Activated B cell treated with CpG ODN at 0.5 μM for 24 hours (primary cell): ENCODE measurements around the gene MX2. TPM values are rescaled to one million over a fixed set of nuclear protein-coding genes. Genes with fewer than 3 reads are reported as not detected.

Experiments used
- ATAC-seq: fragments of 200-7000 bp; cut with Tn5 transposase; one replicate; pipeline ENCODE4 v1.10.0; 2021; ENCODE audit warnings: low read depth, mild to moderate bottlenecking, moderate library complexity
- CTCF ChIA-PET: fragments of 350-600 bp; sonication (Branson Sonifier 250); formaldehyde crosslinking; loops from one replicate; lab custom pipeline; 2021; ENCODE audit warnings: antibody characterized with exemption; lab: Charles Lee
- POLR2A ChIA-PET: fragments of 350-600 bp; sonication (Branson Sonifier 250); formaldehyde crosslinking; loops from one replicate; lab custom pipeline; 2021; ENCODE audit warnings: antibody characterized with exemption; lab: Charles Lee
- DNase-seq: peaks from one replicate; pipeline ENCODE4 v3.0.0; 2022
- H3K27ac Mint-ChIP-seq: one replicate; pipeline ENCODE4 v1.8.0; 2020; ENCODE audit warnings: mixed read lengths
- H3K27me3 Mint-ChIP-seq: one replicate; pipeline ENCODE4 v1.8.0; 2021; ENCODE audit warnings: mixed read lengths
- H3K36me3 Mint-ChIP-seq: one replicate; pipeline ENCODE4 v1.8.0; 2021; ENCODE audit warnings: low read depth, mixed read lengths
- H3K4me1 Mint-ChIP-seq: one replicate; pipeline ENCODE4 v1.8.0; 2021; ENCODE audit warnings: mixed read lengths
- H3K4me3 Mint-ChIP-seq: one replicate; pipeline ENCODE4 v1.8.0; 2020; ENCODE audit warnings: mild to moderate bottlenecking, mixed read lengths
- H3K9me3 Mint-ChIP-seq: one replicate; pipeline ENCODE4 v1.8.0; 2020; ENCODE audit warnings: mixed read lengths
- CTCF ChIP-seq: fragments of 200-600 bp; IDR thresholded peaks from one replicate; pipeline ENCODE4 v1.8.0; 2022; ENCODE audit warnings: antibody characterized with exemption, mild to moderate bottlenecking
- intact Hi-C: fragments of 100-400 bp; cut with micrococcal nuclease; formaldehyde crosslinking; loops from one replicate; pipeline ENCODE4 v1.15.1; 2024
- total RNA-seq: library from RNA; stranded (reverse); gene quantifications from 2 replicates; pipeline ENCODE4 v1.2.3, GENCODE V29; 2022

Gene MX2
- total RNA-seq, 1 donor from 2014 or later: 34.4 TPM

DNA sequence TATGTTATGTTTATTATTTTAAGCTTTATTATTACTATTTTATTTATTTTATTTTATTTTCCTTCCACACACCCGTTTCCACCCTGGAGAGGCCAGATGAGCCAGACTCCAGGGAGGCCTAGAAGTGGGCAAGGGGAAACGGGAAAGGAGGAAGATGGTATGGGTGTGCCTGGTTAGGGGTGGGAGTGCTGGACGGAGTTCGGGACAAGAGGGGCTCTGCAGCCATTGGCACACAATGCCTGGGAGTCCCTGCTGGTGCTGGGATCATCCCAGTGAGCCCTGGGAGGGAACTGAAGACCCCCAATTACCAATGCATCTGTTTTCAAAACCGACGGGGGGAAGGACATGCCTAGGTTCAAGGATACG is 63.7 kb downstream of the MX2 start:
- peak overlapping the region; percentile 91 for H3K27ac Mint-ChIP-seq
- H3K36me3 Mint-ChIP-seq: peaks cover 27% of the 10 kb centered on the region
- POLR2A ChIA-PET: interaction anchor here (0.6 to 4.5 kb wide), 8 partner anchors 8 to 192 kb away, joined by 3 to 37 read pairs (median 4); partner anchors contain the start of gene MX2
- ATAC-seq (no peak), DNase-seq (no peak)
- intact Hi-C loops: no loop called here
- peaks cover 85% of the 10 kb centered on the region for H3K4me1 Mint-ChIP-seq
- CTCF ChIA-PET: interaction anchor here (1.6 kb wide), 1 partner anchor 142 kb away, joined by 5 read pairs; no protein-coding TSS in a partner anchor
- no peak for TF ChIP-seq CTCF
- peak overlapping the region; percentile 96 for H3K4me3 Mint-ChIP-seq
- H3K27me3 Mint-ChIP-seq: no peaks in the 10 kb centered on the region
- H3K9me3 Mint-ChIP-seq: no peaks in the 10 kb centered on the region

GRCh38 chr21:41425954-41426675 is 64.3 kb downstream of the MX2 start, which contains the start of gene MX1:
Gene MX1, plus strand, starts transcription at chr21:41426239. Its CDS starts 5,832 bp downstream, at chr21:41432071.
- H3K27me3 Mint-ChIP-seq: no peaks in the 10 kb centered on the region

DNA sequence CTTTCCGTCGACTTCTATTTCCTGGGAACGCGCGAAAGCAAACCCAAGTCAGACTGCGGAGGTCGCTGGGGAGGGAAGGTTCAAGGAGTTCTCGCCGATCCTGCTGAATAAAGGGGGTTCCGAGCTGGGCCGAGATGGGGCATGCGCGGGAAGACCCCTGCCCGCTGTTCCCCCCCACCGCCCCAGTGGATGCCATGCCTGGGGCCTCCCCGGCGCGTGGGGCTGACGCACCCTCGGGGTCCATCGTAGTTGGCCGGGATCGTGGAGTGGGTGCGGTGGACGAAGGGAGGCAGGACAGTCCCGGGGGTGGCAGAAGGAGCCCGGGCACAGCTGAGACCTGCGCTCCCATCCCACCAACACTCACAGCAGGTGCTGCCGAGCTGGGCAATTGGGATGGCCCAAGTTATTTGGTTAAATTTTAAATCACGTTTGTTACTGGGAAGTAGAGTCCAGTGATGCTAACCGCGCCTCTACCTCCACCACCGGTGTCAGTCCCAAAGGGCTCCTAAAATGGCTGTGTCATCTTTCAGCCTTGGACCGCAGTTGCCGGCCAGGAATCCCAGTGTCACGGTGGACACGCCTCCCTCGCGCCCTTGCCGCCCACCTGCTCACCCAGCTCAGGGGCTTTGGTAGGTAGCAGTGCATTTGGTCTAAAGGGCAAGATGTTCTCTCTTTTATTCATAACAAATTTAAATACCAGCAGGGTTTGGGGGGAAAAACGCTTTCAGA is 65.0 kb downstream of the MX2 start:
- no peak for ATAC-seq
- no peaks in the 10 kb centered on the region for H3K9me3 Mint-ChIP-seq
- peak overlapping the region; percentile 35 for H3K27ac Mint-ChIP-seq
- DNase-seq: no peak
- no peaks in the 10 kb centered on the region for H3K27me3 Mint-ChIP-seq
- H3K36me3 Mint-ChIP-seq: peaks cover 30% of the 10 kb centered on the region
- H3K4me3 Mint-ChIP-seq: peak overlapping the region; percentile 96
- H3K4me1 Mint-ChIP-seq: peaks cover 86% of the 10 kb centered on the region
- intact Hi-C loops: loop anchor here (2.0 kb wide), 2 partner anchors 58 to 260 kb away; no protein-coding TSS in a partner anchor
- TF ChIP-seq CTCF: no peak
- ChIA-PET POLR2A (interaction anchor here (1.1 to 4.5 kb wide), 3 partner anchors 32 to 64 kb away, joined by 3 to 37 read pairs (median 3); no protein-coding TSS in a partner anchor), CTCF (interaction anchor here (0.8 kb wide), 1 partner anchor 143 kb away, joined by 4 read pairs; no protein-coding TSS in a partner anchor)

More at GRCh38 chr21:41425954-41426675, 64.3 kb downstream of the MX2 start, which contains the start of gene MX1:
- Mint-ChIP-seq H3K27ac (peak within 1 kb of the TSS; percentile 91), H3K4me1 (peaks cover 85% of the 10 kb centered on the region), H3K4me3 (peak within 1 kb of the TSS; percentile 96), H3K36me3 (peaks cover 27% of the 10 kb centered on the region), H3K9me3 (no peaks in the 10 kb centered on the region)
- peak; percentile 97 for ATAC-seq
- DNase-seq: peak; percentile 77
- intact Hi-C loops: loop anchor here (2.0 kb wide), 2 partner anchors 57 to 259 kb away; no protein-coding TSS in a partner anchor
- ChIA-PET POLR2A (interaction anchor here (0.6 to 4.5 kb wide), 9 partner anchors 8 to 193 kb away, joined by 3 to 37 read pairs (median 3); partner anchors contain the start of gene MX2), CTCF (interaction anchor here (1.6 kb wide), 1 partner anchor 143 kb away, joined by 5 read pairs; no protein-coding TSS in a partner anchor)
- no peak for TF ChIP-seq CTCF

- no peak for ATAC-seq
- H3K27me3 Mint-ChIP-seq: no peaks in the 10 kb centered on the region
- peak overlapping the region; percentile 96 for H3K4me3 Mint-ChIP-seq
- H3K36me3 Mint-ChIP-seq: peaks cover 37% of the 10 kb centered on the region
- CTCF ChIA-PET: interaction anchor here (0.8 kb wide), 1 partner anchor 144 kb away, joined by 4 read pairs; no protein-coding TSS in a partner anchor
- DNase-seq: no peak
- intact Hi-C loops: loop anchor here (2.0 kb wide), 2 partner anchors 59 to 261 kb away; no protein-coding TSS in a partner anchor
- no peaks in the 10 kb centered on the region for H3K9me3 Mint-ChIP-seq
- peaks cover 86% of the 10 kb centered on the region for H3K4me1 Mint-ChIP-seq
- POLR2A ChIA-PET: interaction anchor here (1.1 kb wide), 1 partner anchor 65 kb away, joined by 3 read pairs; no protein-coding TSS in a partner anchor
- TF ChIP-seq CTCF: no peak
- no peak overlapping the region for H3K27ac Mint-ChIP-seq
Observed at GRCh38 chr21:41427556-41427955, 65.7 kb downstream of the MX2 start.
